K562 (cell line): Measurements from ENCODE around the gene ANKRD13C.

Experiments
- ATF3 ChIP-seq, 2 experiments: fragments of 450-650 bp in 1 of 2; sonication (generic) in 1 of 2; formaldehyde crosslinking in 1 of 2; IDR thresholded peaks in 1 of 2; conservative IDR thresholded peaks in 1 of 2; 2 replicates each; pipeline versions ENCODE4 v1.6.1 to v1.8.1; 2016 to 2023; ENCODE audit warnings: mild to moderate bottlenecking in 2 of 2, moderate library complexity in 2 of 2, inconsistent platforms in 1 of 2, missing genetic modification reagents in 1 of 2
- CCAR2 ChIP-seq: fragments of 200-400 bp; formaldehyde crosslinking; IDR thresholded peaks from 2 replicates; pipeline ENCODE4 v1.6.1; 2017; ENCODE audit warnings: mild to moderate bottlenecking, low read depth, low read length
- CREB1 ChIP-seq, 2 experiments: sonication (generic) in 1 of 2; formaldehyde crosslinking in 1 of 2; IDR thresholded peaks; 2 replicates each; pipeline versions ENCODE4 v1.6.1 to v1.8.0; 2012 to 2022; ENCODE audit warnings: inconsistent platforms in 1 of 2, mild to moderate bottlenecking in 1 of 2, missing genetic modification reagents in 1 of 2, moderate library complexity in 1 of 2
- CTCF ChIP-seq, 3 experiments: IDR thresholded peaks in 2 of 3; conservative IDR thresholded peaks in 1 of 3; 2 replicates each; pipeline ENCODE4 v1.5.1; 2011 to 2012; ENCODE audit warnings: low read length in 3 of 3, mild to moderate bottlenecking in 3 of 3, control low read depth in 2 of 3, improper control_type of control experiment in 1 of 3, inconsistent platforms in 1 of 3, low read depth in 1 of 3, mixed read lengths in 1 of 3, moderate library complexity in 1 of 3; ENCODE audit not compliant: insufficient read depth in 2 of 3
- ELF4 ChIP-seq: fragments of 450-650 bp; formaldehyde crosslinking; IDR thresholded peaks from 2 replicates; pipeline ENCODE4 v1.4.0; 2022; ENCODE audit warnings: missing genetic modification characterization
- ESRRA ChIP-seq: fragments of 450-650 bp; IDR thresholded peaks from 2 replicates; pipeline ENCODE4 v1.6.1; 2014; ENCODE audit warnings: low read depth, mild to moderate bottlenecking, moderate library complexity, borderline replicate concordance
- FOXK2 ChIP-seq, 2 experiments: fragments of 450-650 bp; IDR thresholded peaks in 1 of 2; conservative IDR thresholded peaks in 1 of 2; 2 replicates each; pipeline ENCODE4 v1.6.1; 2016; ENCODE audit warnings: low read depth in 2 of 2, mild to moderate bottlenecking in 1 of 2
- HIVEP1 ChIP-seq: fragments of 250-450 bp; sonication (Bioruptor Pico); IDR thresholded peaks from 2 replicates; pipeline ENCODE4 v1.4.0; 2020; ENCODE audit warnings: mild to moderate bottlenecking
- SIN3A ChIP-seq, 2 experiments: fragments of 150-350 bp in 1 of 2; IDR thresholded peaks; 2 replicates each; pipeline ENCODE4 v1.6.1; 2011 to 2016; ENCODE audit warnings: borderline replicate concordance in 2 of 2, low read depth in 2 of 2, low read length in 2 of 2, mild to moderate bottlenecking in 2 of 2, moderate library complexity in 2 of 2; ENCODE audit not compliant: control insufficient read depth in 1 of 2
- TCF7L2 ChIP-seq: fragments of 150-350 bp; IDR thresholded peaks from 2 replicates; pipeline ENCODE4 v1.6.1; 2016; ENCODE audit warnings: low read depth, mild to moderate bottlenecking, low read length, moderate library complexity
- ZKSCAN1 ChIP-seq: fragments of 150-350 bp; IDR thresholded peaks from 2 replicates; pipeline ENCODE4 v1.6.1; 2016; ENCODE audit warnings: low read depth, low read length
- ZNF143 ChIP-seq: sonication (generic); formaldehyde crosslinking; IDR thresholded peaks from 2 replicates; pipeline ENCODE4 v1.9.0; 2022; ENCODE audit warnings: mild to moderate bottlenecking, missing genetic modification reagents
- ZNF407 ChIP-seq: fragments of 450-650 bp; IDR thresholded peaks from 2 replicates; pipeline ENCODE4 v1.6.1; 2016; ENCODE audit warnings: low read depth
- TF ChIP-seq, protein P1 (sequence below): fragments of 450-650 bp; conservative IDR thresholded peaks from 2 replicates; pipeline ENCODE4 v1.6.1; 2016; ENCODE audit warnings: missing genetic modification characterization, low read depth, mild to moderate bottlenecking, missing compliant biosample characterization, moderate library complexity

GRCh38 chr1:70385477-70385876 is 31.0 kb upstream of the ANKRD13C start:
- TF ChIP-seq HIVEP1 (CRISPR knock-in tag) (no peak), TCF7L2 (no peak), CTCF (IDR thresholded peaks at IDR 0.05 in 2 of 3, conservative IDR thresholded peaks at IDR 0.05 in 1 of 3; ENCODE audit: insufficient read depth in 2 of 3, low read depth in 1 of 3, low read length in 3 of 3) (no peak), FOXK2 (conservative IDR thresholded peaks at IDR 0.05 in 1 of 2, IDR thresholded peaks at IDR 0.05 in 1 of 2; ENCODE audit: low read depth in 2 of 2) (no peak), SIN3A (IDR thresholded peaks at IDR 0.05; ENCODE audit: borderline replicate concordance in 2 of 2, control insufficient read depth in 1 of 2, low read depth in 2 of 2, low read length in 2 of 2) (no peak), ELF4 (CRISPR knock-in tag) (no peak), ATF3 (IDR thresholded peaks at IDR 0.05) (no peak), ATF3 (CRISPR knock-in tag; conservative IDR thresholded peaks at IDR 0.05) (no peak), ZNF143 (CRISPR knock-in tag) (no peak), ZNF407 (no peak), ESRRA (no peak), ZKSCAN1 (no peak), CCAR2 (no peak), CREB1 (IDR thresholded peaks at IDR 0.05) (no peak), CREB1 (CRISPR knock-in tag; IDR thresholded peaks at IDR 0.05) (no peak)
- TF ChIP-seq, protein P1, sequence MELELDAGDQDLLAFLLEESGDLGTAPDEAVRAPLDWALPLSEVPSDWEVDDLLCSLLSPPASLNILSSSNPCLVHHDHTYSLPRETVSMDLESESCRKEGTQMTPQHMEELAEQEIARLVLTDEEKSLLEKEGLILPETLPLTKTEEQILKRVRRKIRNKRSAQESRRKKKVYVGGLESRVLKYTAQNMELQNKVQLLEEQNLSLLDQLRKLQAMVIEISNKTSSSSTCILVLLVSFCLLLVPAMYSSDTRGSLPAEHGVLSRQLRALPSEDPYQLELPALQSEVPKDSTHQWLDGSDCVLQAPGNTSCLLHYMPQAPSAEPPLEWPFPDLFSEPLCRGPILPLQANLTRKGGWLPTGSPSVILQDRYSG (tag): no peak
